Measurements from ENCODE around the gene FAM177B.

FAM177B gene

DNA sequence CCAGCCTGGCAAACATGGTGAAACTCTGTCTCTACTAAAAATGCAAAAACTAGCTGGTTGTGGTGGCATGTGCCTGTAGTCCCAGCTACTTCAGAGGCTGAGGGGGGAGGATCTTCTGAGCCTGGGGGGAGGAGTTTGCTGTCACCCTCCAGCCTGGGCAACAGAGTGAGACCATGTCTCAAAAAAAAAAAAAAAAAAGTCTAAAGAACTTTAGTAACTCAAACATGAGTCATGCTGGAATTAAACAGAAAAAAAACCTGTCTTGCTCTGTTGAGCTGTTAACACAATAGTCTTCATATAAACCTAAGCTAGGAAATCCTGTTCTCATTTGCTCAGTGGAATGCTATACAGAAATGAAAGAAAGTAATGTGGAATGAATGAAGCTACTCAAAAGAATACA is 61.1 kb downstream of the FAM177B start:
- no peaks in the 10 kb centered on the region for H3K27me3 ChIP-seq (ENCODE audit: insufficient read depth, low read length, poor library complexity, severe bottlenecking)
- H2AFZ ChIP-seq (ENCODE audit: low read length), result no peak overlapping the region
- no peaks in the 10 kb centered on the region for H3K9me3 ChIP-seq (ENCODE audit: insufficient read depth, low read depth, low read length)
- no peak overlapping the region for H3K4me2 ChIP-seq (ENCODE audit: low read depth, low read length, poor library complexity, severe bottlenecking)
- no peaks in the 10 kb centered on the region for H3F3A ChIP-seq (ENCODE audit: low read depth)
- no peak overlapping the region for H3K9ac ChIP-seq (ENCODE audit: low read depth, low read length, poor library complexity, severe bottlenecking)
- no peaks in the 10 kb centered on the region for H3K36me3 ChIP-seq (ENCODE audit: insufficient read depth, low read length)
- H3K4me1 ChIP-seq (ENCODE audit: insufficient read depth, low read length, poor library complexity, severe bottlenecking), result no peaks in the 10 kb centered on the region
- no peak for TF ChIP-seq EZH2phosphoT487 (IDR thresholded peaks at IDR 0.05; ENCODE audit: borderline replicate concordance)
- TF ChIP-seq, protein P1, sequence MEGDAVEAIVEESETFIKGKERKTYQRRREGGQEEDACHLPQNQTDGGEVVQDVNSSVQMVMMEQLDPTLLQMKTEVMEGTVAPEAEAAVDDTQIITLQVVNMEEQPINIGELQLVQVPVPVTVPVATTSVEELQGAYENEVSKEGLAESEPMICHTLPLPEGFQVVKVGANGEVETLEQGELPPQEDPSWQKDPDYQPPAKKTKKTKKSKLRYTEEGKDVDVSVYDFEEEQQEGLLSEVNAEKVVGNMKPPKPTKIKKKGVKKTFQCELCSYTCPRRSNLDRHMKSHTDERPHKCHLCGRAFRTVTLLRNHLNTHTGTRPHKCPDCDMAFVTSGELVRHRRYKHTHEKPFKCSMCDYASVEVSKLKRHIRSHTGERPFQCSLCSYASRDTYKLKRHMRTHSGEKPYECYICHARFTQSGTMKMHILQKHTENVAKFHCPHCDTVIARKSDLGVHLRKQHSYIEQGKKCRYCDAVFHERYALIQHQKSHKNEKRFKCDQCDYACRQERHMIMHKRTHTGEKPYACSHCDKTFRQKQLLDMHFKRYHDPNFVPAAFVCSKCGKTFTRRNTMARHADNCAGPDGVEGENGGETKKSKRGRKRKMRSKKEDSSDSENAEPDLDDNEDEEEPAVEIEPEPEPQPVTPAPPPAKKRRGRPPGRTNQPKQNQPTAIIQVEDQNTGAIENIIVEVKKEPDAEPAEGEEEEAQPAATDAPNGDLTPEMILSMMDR (conservative IDR thresholded peaks at IDR 0.05; ENCODE audit: low read length), result no peak
- H3K79me2 ChIP-seq (ENCODE audit: insufficient read depth, low read length), result no peaks in the 10 kb centered on the region
- no peaks in the 10 kb centered on the region for H3K9me2 ChIP-seq (replicated peaks; ENCODE audit: low read depth, low read length)
- no peaks in the 10 kb centered on the region for H4K20me1 ChIP-seq (ENCODE audit: insufficient read depth, low read length, poor library complexity, severe bottlenecking)
- no peak overlapping the region for H3K4me3 ChIP-seq (ENCODE audit: low read length, poor library complexity, severe bottlenecking)

DNA sequence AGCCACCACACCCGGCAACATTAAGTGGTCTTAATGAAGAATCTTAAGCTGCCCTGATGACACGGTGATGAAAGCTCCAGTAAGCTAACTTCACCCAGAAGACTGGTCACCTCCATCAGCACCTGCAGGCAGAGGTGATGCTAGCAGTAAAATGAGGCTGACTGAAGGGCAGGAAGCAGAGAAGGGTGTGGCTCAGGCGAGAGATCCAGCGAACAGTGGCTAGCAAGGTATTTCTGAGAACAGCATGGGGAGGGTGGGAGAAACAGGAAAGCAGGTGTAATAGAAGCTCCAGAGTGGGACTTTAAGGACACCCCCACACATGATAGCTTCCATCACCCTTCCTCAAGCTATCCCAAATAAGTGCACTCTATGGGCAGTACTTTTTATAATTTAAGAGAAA is 62.0 kb downstream of the FAM177B start:
- H3K27me3 ChIP-seq (ENCODE audit: insufficient read depth, low read length, poor library complexity, severe bottlenecking), result no peaks in the 10 kb centered on the region
- H3K9ac ChIP-seq (ENCODE audit: low read depth, low read length, poor library complexity, severe bottlenecking), result no peak overlapping the region
- no peak overlapping the region for H3K4me3 ChIP-seq (ENCODE audit: low read length, poor library complexity, severe bottlenecking)
- no peak overlapping the region for H3K4me2 ChIP-seq (ENCODE audit: low read depth, low read length, poor library complexity, severe bottlenecking)
- no peak for TF ChIP-seq EZH2phosphoT487 (IDR thresholded peaks at IDR 0.05; ENCODE audit: borderline replicate concordance)
- TF ChIP-seq, protein P1 (conservative IDR thresholded peaks at IDR 0.05; ENCODE audit: low read length), result no peak
- H3K36me3 ChIP-seq (ENCODE audit: insufficient read depth, low read length), result no peaks in the 10 kb centered on the region
- H3K9me2 ChIP-seq (replicated peaks; ENCODE audit: low read depth, low read length), result no peaks in the 10 kb centered on the region
- H2AFZ ChIP-seq (ENCODE audit: low read length), result no peak overlapping the region
- no peaks in the 10 kb centered on the region for H3K4me1 ChIP-seq (ENCODE audit: insufficient read depth, low read length, poor library complexity, severe bottlenecking)
- H3K79me2 ChIP-seq (ENCODE audit: insufficient read depth, low read length), result no peaks in the 10 kb centered on the region
- no peaks in the 10 kb centered on the region for H3K9me3 ChIP-seq (ENCODE audit: insufficient read depth, low read depth, low read length)
- H4K20me1 ChIP-seq (ENCODE audit: insufficient read depth, low read length, poor library complexity, severe bottlenecking), result no peaks in the 10 kb centered on the region
- H3F3A ChIP-seq (ENCODE audit: low read depth), result no peaks in the 10 kb centered on the region
